Fibroblast of the aortic adventitia (primary cell): ENCODE data around the gene RILPL2. TPM values are rescaled to one million over a fixed set of nuclear protein-coding genes. Genes with fewer than 3 reads are reported as not detected.
"Not testable (repeated sequence)": the region's sequence is repeated elsewhere in the genome, so short reads cannot be mapped to it uniquely, and the experiment has no call there.

Experiments used
- DNase-seq: peaks from one replicate; pipeline ENCODE4 v3.0.0-alpha.2; 2010; ENCODE audit warnings: low read depth
- H3K4me3 ChIP-seq: 2 replicates; pipeline ENCODE4 v1.5.1; 2011; ENCODE audit warnings: low read depth, mild to moderate bottlenecking, control low read depth, low read length, moderate library complexity
- CTCF ChIP-seq: IDR thresholded peaks from 2 replicates; pipeline ENCODE4 v1.5.1; 2011; ENCODE audit warnings: mild to moderate bottlenecking, low read length, control low read depth, inconsistent platforms; ENCODE audit not compliant: insufficient read depth
- total RNA-seq: library from RNA; depleted of rRNA; stranded (reverse); fragments of >200 nt; gene quantifications from 2 replicates; pipeline ENCODE4 v1.2.3, GENCODE V29; 2012; ENCODE audit warnings: low replicate concordance

The RILPL2 gene
- total RNA-seq, 1 donor = 3.6 TPM

DNA sequence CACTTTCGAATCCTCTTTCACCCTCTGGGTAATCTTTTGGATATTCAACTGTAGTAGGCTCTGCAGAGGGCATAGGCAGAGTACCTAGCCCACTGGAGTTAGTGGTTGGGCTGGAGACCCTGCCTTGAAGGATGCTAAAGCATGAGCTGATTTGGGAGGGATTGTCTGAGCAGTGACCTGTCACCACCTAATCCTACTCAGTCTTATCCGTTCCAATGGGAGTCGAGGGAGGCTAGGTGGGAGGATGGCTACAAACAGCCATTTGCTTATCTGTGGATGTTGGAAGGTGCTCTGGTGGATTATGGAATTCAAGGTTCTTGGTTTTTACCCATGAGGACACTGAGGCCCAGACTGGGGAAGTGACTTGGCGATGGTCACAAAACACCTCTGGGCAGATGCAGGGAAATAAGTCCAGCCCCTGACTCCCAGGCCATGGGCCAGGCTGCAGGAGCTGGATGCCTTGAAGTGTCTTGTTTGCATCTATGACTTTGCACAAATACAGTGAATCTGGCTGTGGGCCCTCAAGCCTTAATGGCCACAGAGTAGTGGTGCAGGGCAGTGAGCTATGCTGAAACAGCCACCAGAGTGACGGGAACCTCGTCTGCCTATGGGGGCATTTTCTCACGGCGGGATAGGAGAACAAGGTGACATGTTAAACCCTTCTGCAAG is 48.8 kb downstream of the RILPL2 start:
- DNase-seq = no peak
- peak overlapping the region; percentile 74 for H3K4me3 ChIP-seq
- no peak for TF ChIP-seq CTCF

DNA sequence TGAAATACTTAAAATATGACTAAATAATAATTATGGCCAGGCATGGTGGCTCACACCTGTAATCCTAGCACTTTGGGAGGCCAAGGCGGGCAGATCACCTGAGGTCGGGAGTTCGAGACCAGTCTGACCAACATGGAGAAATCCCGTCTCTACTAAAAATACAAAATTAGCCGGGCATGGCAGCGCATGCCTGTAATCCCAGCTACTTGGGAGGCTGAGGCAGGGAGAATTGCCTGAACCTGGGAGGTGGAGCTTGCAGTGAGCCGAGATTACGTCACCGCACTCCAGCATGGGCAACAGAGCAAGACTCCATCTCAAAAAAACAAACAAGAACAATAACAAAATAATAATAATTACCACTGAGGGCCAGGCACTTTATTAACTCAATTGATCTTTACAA is 50.9 kb downstream of the RILPL2 start:
- DNase-seq = not testable (repeated sequence)

DNA sequence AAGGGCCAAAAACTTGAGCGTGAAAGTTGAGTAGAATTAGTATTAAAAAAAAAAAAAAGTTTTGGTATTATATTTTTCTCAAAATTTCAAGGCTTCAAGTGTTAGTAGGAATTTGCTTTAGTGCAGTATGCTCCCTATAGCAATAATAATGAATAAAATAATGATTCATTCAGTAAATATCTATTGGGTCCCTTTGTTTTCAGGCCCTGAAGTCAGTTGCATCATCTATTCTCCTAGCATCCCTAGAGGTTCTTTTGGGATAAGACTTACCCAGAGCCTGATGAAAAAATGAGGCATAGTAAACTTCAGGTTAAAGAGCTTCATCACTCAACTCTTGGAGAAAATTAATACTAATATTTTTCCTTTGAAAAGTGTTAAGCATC is 51.5 kb downstream of the RILPL2 start:
- peak; percentile 87 for DNase-seq
- peak; percentile 38 for TF ChIP-seq CTCF
- peak overlapping the region; percentile 83 for H3K4me3 ChIP-seq

More for the DNA sequence above, 50.9 kb downstream of the RILPL2 start:
- not testable (repeated sequence) for H3K4me3 ChIP-seq

DNA sequence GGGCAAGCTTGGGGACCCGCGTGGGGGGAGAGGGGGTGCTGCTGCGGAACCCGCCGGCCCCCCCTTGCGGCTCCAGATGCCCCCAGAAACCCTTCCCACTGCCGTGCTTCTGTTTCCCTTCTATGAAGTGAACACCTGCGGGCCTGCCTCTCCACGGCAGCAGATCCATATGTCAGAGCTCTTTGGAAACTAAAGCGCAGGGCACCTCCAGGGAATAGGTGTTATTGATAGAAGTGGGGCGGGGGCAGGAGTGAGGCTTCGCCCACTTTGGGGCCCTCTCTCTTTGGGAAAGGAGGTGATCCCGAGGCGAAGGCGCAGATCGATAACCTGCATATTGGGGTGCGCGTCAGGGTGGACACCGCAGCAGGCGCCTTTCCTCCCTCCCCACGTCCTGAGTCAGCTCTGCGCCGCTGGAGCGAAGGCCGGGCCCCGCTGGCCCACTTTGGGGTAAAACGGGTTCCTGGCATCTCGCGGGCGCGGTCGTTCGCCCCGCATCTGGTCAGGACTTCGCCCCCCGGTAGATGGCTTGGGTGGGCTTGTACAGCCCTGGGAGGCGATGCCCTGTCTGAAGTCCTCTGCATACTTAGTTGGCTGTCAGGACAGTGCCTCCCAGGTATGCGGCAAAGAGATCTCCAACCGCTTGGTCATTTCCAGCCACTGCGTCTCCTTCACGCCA is 52.0 kb downstream of the RILPL2 start:
- peak overlapping the region; percentile 83 for H3K4me3 ChIP-seq
- TF ChIP-seq CTCF = no peak
- no peak for DNase-seq

DNA sequence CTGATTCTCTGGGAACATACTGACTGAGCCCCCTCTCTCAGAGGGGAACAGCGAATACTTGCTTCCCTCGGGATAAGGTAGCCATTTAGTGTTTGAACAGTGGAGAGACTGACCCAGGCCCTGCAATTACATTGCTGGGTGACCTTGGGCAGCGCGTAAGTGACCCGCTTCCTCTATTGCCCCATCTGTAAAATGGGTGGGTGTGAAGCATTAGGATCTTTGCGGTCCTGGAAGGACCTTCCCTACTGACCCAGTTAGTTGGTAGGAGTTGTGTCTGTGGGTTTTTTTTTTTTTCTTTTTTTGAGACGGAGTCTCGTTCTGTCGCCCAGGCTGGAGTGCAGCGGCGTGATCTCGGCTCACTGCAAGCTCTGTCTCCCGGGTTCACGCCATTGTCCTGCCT is 53.8 kb downstream of the RILPL2 start:
- no peak for DNase-seq
- TF ChIP-seq CTCF = no peak
- H3K4me3 ChIP-seq = no peak overlapping the region

DNA sequence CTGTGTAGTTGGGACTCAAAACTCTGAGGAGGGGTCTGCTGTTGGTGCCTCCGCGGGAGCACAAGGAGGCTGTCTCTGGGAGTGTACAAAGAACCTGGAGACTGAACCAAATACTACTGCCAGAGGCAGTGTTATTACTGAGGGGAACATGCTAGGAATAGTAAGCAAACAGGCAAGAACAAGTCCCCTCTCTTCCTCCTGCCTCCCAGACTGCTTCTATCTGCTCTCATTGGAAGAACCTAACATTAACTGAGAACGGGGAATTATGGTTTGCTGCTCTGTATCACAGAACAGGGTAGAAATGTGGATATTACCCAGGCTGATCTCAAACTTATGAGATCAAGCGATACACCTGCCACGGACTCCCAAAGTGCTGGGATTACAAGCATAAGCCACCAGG is 57.1 kb downstream of the RILPL2 start:
- TF ChIP-seq CTCF = no peak
- no peak for DNase-seq
- H3K4me3 ChIP-seq = no peak overlapping the region

DNA sequence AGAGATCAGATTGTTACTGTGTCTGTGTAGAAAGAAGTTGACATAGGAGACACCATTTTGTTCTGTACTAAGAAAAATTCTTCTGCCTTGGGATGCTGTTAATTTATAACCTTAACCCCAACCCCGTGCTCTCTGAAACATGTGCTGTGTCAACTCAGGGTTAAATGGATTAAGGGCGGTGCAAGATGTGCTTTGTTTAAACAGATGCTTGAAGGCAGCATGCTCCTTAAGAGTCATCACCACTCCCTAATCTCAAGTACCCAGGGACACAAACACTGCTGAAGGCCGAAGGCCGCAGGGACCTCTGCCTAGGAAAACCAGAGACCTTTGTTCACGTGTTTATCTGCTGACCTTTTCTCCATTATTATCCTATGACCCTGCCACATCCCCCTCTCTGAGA is 64.1 kb downstream of the RILPL2 start:
- H3K4me3 ChIP-seq, DNase-seq: not testable (repeated sequence)

GRCh38 chr12:123371667-123372368 is 64.7 kb downstream of the RILPL2 start:
- not testable (repeated sequence) for DNase-seq

More at GRCh38 chr12:123371667-123372368, 64.7 kb downstream of the RILPL2 start:
- H3K4me3 ChIP-seq = not testable (repeated sequence)
